CD4-positive, alpha-beta T cell (primary cell): ENCODE data around the gene ETNK2. TPM values are rescaled to one million over a fixed set of nuclear protein-coding genes. Genes with fewer than 3 reads are reported as not detected.

Experiments
- ATAC-seq: fragments of 200-7000 bp; cut with Tn5 transposase; one replicate; pipeline ENCODE4 v1.10.0; 2022; ENCODE audit warnings: mild to moderate bottlenecking; ENCODE audit not compliant: poor library complexity
- CTCF ChIA-PET: fragments of 350-600 bp; sonication (Branson Sonifier 250); formaldehyde crosslinking; loops from one replicate; lab custom pipeline; 2021; ENCODE audit warnings: antibody characterized with exemption, inconsistent platforms; lab: Charles Lee
- POLR2A ChIA-PET: fragments of 350-600 bp; sonication (Branson Sonifier 250); formaldehyde crosslinking; loops from one replicate; lab custom pipeline; 2021; ENCODE audit warnings: antibody characterized with exemption, inconsistent platforms; lab: Charles Lee
- DNase-seq, 14 experiments: peaks; one replicate each; pipeline ENCODE4 v3.0.0-alpha.2; 2013 to 2020; ENCODE audit warnings: mixed read lengths in 2 of 14
- H3K27ac ChIP-seq, 2 donors: one replicate each; pipeline versions ENCODE4 v1.5.1 to v1.7.0; 2013; ENCODE audit warnings: low read length in 2 of 2, low read depth in 1 of 2, mild to moderate bottlenecking in 1 of 2
- H3K27me3 ChIP-seq, 2 experiments: 1 replicate in 1 of 2; 2 replicates in 1 of 2; pipeline versions ENCODE4 v1.6.1 to v1.7.0; 2013; ENCODE audit warnings: low read length in 2 of 2, control low read depth in 1 of 2, mild to moderate bottlenecking in 1 of 2, moderate library complexity in 1 of 2; ENCODE audit not compliant: insufficient read depth in 2 of 2, control insufficient read depth in 1 of 2
- H3K36me3 ChIP-seq: one replicate; pipeline ENCODE4 v1.6.1; 2013; ENCODE audit warnings: low read length, control low read depth; ENCODE audit not compliant: insufficient read depth
- H3K4me1 ChIP-seq: one replicate; pipeline ENCODE4 v1.6.1; 2013; ENCODE audit warnings: low read length, control low read depth; ENCODE audit not compliant: insufficient read depth
- H3K4me3 ChIP-seq: one replicate; pipeline ENCODE4 v1.5.1; 2013; ENCODE audit warnings: mild to moderate bottlenecking, low read length, moderate library complexity
- H3K9me3 ChIP-seq, 2 experiments: 1 replicate in 1 of 2; 2 replicates in 1 of 2; pipeline versions ENCODE4 v1.6.1 to v1.7.0; 2013; ENCODE audit warnings: low read length in 2 of 2, mild to moderate bottlenecking in 2 of 2, control low read depth in 1 of 2, moderate library complexity in 1 of 2; ENCODE audit not compliant: control insufficient read depth in 1 of 2, insufficient read depth in 1 of 2
- H3K27ac Mint-ChIP-seq: one replicate; pipeline ENCODE4 v1.8.0; 2020; ENCODE audit warnings: mixed read lengths
- H3K27me3 Mint-ChIP-seq: one replicate; pipeline ENCODE4 v1.8.0; 2021; ENCODE audit warnings: mixed read lengths
- H3K36me3 Mint-ChIP-seq: one replicate; pipeline ENCODE4 v1.8.0; 2021; ENCODE audit warnings: low read depth, mixed read lengths
- H3K4me1 Mint-ChIP-seq: one replicate; pipeline ENCODE4 v1.8.0; 2021; ENCODE audit warnings: low read depth, mixed read lengths
- H3K4me3 Mint-ChIP-seq: one replicate; pipeline ENCODE4 v1.8.0; 2020; ENCODE audit warnings: mild to moderate bottlenecking, mixed read lengths
- H3K9me3 Mint-ChIP-seq: one replicate; pipeline ENCODE4 v1.8.0; 2020; ENCODE audit warnings: mixed read lengths
- intact Hi-C, 2 experiments: fragments of 100-400 bp; cut with DNase I in 1 of 2; cut with micrococcal nuclease in 1 of 2; formaldehyde crosslinking; loops; one replicate each; pipeline versions ENCODE4 v1.15.1 to v1.9.0; 2023 to 2025; cut with DNase I, micrococcal nuclease
- total RNA-seq, 174 experiments: library from RNA in 2 of 174; stranded (reverse) in 2 of 174; gene quantifications; one replicate each; pipeline ENCODE4 v1.2.3 and lab custom pipeline; 2021 to 2026
- TF ChIP-seq, protein P1 (sequence below): fragments of 200-600 bp; IDR thresholded peaks from one replicate; pipeline ENCODE4 v1.8.0; 2022; ENCODE audit warnings: antibody characterized with exemption, mild to moderate bottlenecking

Gene ETNK2
- total RNA-seq, 2 experiments from 2014 or later = 11.7 to 12.9 TPM

DNA sequence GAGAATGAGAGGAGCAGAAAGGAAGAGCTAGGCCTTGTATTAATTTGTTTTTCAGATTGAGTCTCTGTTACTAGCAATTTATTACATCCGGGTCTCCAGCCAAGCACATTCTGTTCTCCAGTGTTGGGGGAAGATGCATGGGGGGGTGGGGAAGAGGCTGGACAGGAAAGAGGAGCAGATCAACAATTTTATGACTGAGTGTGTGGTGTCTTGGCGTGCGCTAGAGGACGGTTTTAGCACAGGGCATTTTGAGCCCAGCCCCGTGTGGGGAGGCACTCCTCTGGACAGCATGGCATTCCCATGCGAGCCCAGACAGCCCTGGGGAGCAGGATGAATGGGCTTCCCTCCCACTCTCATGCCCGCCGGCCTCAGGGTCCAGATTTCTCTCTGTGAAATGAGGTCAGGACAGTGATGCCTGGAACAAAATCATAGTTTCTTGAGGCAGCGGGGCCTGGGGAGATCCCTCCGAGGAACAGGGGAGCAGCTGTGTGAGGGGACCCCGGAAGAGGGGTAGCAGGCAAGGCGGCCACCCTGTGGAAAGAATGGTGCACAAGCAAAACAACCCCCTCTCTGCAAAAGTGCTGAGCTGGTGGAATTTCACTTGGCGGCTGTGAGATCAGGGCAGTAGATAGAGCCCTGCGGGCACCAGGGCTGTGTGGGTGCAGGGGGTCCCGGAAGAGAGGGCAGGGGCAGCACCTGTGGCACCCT, 62.6 kb downstream of the ETNK2 start:
- no peaks in the 10 kb centered on the region for H3K9me3 Mint-ChIP-seq
- ATAC-seq (no peak), DNase-seq (no peak)
- CTCF ChIA-PET = interaction anchor here (0.6 kb wide), 1 partner anchor 708 kb away, joined by 3 read pairs; no protein-coding TSS in a partner anchor
- no peak overlapping the region for H3K4me3 ChIP-seq
- no peak overlapping the region for H3K27ac Mint-ChIP-seq
- no peak overlapping the region for H3K27ac ChIP-seq
- H3K4me1 Mint-ChIP-seq = no peaks in the 10 kb centered on the region
- H3K27me3 ChIP-seq = no peaks in the 10 kb centered on the region
- H3K36me3 ChIP-seq = no peaks in the 10 kb centered on the region
- H3K27me3 Mint-ChIP-seq = no peaks in the 10 kb centered on the region
- intact Hi-C loops = no loop called here
- H3K4me3 Mint-ChIP-seq = no peak overlapping the region
- TF ChIP-seq, protein P1, sequence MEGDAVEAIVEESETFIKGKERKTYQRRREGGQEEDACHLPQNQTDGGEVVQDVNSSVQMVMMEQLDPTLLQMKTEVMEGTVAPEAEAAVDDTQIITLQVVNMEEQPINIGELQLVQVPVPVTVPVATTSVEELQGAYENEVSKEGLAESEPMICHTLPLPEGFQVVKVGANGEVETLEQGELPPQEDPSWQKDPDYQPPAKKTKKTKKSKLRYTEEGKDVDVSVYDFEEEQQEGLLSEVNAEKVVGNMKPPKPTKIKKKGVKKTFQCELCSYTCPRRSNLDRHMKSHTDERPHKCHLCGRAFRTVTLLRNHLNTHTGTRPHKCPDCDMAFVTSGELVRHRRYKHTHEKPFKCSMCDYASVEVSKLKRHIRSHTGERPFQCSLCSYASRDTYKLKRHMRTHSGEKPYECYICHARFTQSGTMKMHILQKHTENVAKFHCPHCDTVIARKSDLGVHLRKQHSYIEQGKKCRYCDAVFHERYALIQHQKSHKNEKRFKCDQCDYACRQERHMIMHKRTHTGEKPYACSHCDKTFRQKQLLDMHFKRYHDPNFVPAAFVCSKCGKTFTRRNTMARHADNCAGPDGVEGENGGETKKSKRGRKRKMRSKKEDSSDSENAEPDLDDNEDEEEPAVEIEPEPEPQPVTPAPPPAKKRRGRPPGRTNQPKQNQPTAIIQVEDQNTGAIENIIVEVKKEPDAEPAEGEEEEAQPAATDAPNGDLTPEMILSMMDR = no peak
- peaks cover 13% of the 10 kb centered on the region for H3K4me1 ChIP-seq
- H3K9me3 ChIP-seq = no peaks in the 10 kb centered on the region
- H3K36me3 Mint-ChIP-seq = no peaks in the 10 kb centered on the region
- POLR2A ChIA-PET = no interaction called here

DNA sequence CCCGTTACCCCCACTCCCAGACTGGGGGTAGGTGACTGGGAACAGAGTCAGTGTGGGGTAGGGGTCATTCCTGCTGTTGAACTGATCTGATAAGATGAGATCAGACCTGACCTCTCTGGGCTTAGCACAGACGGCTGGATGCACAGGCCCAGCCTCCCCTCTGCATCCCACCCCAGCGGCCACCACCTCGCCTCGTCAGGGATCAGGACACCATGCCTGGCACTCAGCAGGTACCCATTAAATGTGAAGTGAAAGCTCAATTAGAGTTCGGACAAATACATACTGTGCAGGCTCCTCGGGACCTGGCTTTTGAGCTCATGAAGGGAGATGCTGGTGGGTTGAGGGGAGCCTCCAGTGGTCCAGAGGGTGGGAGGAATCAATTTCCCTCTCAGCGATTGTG, 63.2 kb downstream of the ETNK2 start:
- intact Hi-C loops = no loop called here
- no peaks in the 10 kb centered on the region for H3K9me3 ChIP-seq
- POLR2A ChIA-PET = no interaction called here
- no peak overlapping the region for H3K27ac Mint-ChIP-seq
- no peak overlapping the region for H3K4me3 Mint-ChIP-seq
- no peaks in the 10 kb centered on the region for H3K9me3 Mint-ChIP-seq
- DNase-seq (no peak), ATAC-seq (no peak)
- no peaks in the 10 kb centered on the region for H3K36me3 ChIP-seq
- H3K27me3 ChIP-seq = no peaks in the 10 kb centered on the region
- no peak overlapping the region for H3K4me3 ChIP-seq
- CTCF ChIA-PET = interaction anchor here (0.6 kb wide), 1 partner anchor 709 kb away, joined by 3 read pairs; no protein-coding TSS in a partner anchor
- no peaks in the 10 kb centered on the region for H3K4me1 Mint-ChIP-seq
- H3K36me3 Mint-ChIP-seq = no peaks in the 10 kb centered on the region
- H3K27ac ChIP-seq = no peak overlapping the region
- TF ChIP-seq, protein P1 = no peak
- no peaks in the 10 kb centered on the region for H3K27me3 Mint-ChIP-seq
- H3K4me1 ChIP-seq = peaks cover 13% of the 10 kb centered on the region

DNA sequence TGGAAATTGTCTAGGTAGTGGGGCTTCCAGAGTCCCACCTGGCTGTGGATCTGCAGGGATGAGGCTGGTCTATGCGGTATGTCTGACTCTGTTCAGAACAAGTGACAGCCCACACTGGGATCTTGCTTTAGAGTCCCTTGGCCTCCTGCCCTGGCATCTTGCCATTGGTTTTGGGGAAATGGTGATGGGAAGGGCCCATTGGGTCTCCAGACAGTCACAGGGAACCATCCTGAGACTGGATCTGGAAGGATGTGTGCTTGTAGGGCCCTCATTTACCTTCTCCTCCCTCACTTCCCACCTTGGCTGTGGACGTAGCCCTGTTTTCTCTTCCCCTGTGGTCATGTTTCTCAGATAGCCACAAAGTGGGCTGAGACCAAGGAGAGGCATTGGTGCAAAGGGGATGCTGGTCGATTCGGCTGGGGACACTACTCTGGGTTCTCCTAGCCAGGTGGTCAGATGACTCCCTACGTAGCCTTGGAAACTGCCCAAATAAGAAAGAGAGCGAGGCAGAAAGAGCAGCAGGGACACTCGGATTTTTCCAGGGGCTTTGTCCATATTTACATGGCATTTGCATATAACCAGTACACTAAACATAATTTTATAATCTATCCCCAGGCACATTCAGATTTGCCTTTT, 63.8 kb downstream of the ETNK2 start:
- ChIA-PET POLR2A (no interaction called here), CTCF (no interaction called here)
- intact Hi-C loops = no loop called here
- no peak overlapping the region for H3K27ac ChIP-seq
- no peak for DNase-seq
- ATAC-seq = no peak
- H3K9me3 ChIP-seq = no peaks in the 10 kb centered on the region
- peaks cover 8% of the 10 kb centered on the region for H3K4me1 ChIP-seq
- Mint-ChIP-seq H3K27me3 (no peaks in the 10 kb centered on the region), H3K9me3 (no peaks in the 10 kb centered on the region), H3K36me3 (no peaks in the 10 kb centered on the region), H3K4me3 (no peak overlapping the region), H3K4me1 (no peaks in the 10 kb centered on the region), H3K27ac (no peak overlapping the region)
- H3K36me3 ChIP-seq = no peaks in the 10 kb centered on the region
- H3K27me3 ChIP-seq = no peaks in the 10 kb centered on the region
- TF ChIP-seq, protein P1 = no peak
- H3K4me3 ChIP-seq = no peak overlapping the region
